NCI-H226 (cell line): ENCODE results near the gene PPP2R5C.
"Not testable (repeated sequence)": the region's sequence is repeated elsewhere in the genome, so short reads cannot be mapped to it uniquely, and the experiment has no call there.

Experiments used
- DNase-seq: peaks from one replicate; pipeline ENCODE4 v3.0.0-alpha.2; 2015

Gene PPP2R5C

GRCh38 chr14:101761032-101761880 is at the start of gene PPP2R5C:
Gene PPP2R5C (plus strand): TSS chr14:101761709. CDS start chr14:101761894, 185 bp downstream.
- DNase-seq: peak; percentile 78

GRCh38 chr14:101711857-101712233 is 49.7 kb upstream of the PPP2R5C start:
- DNase-seq: not testable (repeated sequence)

DNA sequence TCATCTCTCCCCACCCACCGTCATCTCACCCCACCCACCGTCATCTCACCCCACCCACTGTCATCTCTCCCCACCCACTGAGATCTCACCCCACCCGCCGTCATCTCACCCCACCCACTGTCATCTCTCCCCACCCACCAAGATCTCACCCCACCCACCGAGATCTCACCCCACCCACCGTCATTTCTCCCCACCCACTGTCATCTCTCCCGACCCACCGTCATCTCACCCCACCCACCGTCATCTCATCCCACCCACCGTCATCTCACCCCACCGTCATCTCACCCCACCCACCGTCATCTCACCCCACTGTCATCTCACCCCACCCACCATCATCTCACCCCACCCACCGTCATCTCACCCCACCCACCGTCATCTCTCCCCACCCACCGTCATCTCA is 49.2 kb upstream of the PPP2R5C start:
- not testable (repeated sequence) for DNase-seq

DNA sequence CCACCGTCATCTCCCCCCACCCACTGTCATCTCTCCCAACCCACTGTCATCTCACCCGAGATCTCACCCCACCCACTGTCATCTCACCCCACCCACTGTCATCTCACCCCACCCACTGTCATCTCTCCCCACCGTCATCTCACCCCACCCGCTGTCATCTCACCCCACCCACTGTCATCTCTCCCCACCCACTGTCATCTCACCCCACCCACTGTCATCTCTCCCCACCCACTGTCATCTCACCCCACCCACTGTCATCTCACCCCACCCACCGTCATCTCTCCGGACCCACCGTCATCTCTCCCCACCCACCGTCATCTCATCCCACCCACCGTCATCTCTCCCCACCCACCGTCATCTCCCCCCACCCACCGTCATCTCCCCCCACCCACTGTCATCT is 48.4 kb upstream of the PPP2R5C start:
- not testable (repeated sequence) for DNase-seq

DNA sequence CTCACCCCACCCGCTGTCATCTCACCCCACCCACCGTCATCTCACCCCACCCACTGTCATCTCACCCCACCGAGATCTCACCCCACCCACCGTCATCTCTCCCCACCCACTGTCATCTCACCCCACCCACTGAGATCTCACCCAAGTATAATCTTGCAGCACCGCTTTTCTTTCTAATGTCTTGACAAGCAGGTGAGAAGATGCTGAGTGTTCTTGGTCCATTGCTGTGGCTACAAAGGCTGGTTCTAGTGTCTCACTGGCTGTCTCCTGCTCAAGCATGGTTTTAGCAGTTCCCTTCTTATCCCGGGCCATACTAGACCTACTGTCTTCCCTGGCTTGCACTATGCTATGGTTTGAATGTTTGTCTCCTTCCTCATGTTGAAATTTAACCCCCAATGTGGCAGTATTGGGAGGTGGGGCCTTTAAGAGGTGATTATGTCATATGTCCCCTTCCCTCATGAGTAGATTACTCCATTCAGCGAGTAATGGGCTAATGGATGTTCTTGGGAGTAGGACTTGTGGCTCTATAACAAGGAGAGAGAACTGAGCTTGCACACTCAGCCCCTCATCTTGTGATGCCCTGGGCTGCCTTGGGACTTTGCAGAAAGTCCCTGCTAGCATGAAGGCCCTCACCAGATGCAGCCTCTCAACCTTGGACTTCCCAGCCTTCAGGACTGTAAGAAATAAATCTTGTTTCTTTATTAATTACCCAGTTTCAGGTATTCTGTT is 47.7 kb upstream of the PPP2R5C start:
- DNase-seq: no peak

GRCh38 chr14:101714394-101714793 is 47.1 kb upstream of the PPP2R5C start:
- no peak for DNase-seq

GRCh38 chr14:101715210-101716076 is 46.1 kb upstream of the PPP2R5C start:
- no peak for DNase-seq

DNA sequence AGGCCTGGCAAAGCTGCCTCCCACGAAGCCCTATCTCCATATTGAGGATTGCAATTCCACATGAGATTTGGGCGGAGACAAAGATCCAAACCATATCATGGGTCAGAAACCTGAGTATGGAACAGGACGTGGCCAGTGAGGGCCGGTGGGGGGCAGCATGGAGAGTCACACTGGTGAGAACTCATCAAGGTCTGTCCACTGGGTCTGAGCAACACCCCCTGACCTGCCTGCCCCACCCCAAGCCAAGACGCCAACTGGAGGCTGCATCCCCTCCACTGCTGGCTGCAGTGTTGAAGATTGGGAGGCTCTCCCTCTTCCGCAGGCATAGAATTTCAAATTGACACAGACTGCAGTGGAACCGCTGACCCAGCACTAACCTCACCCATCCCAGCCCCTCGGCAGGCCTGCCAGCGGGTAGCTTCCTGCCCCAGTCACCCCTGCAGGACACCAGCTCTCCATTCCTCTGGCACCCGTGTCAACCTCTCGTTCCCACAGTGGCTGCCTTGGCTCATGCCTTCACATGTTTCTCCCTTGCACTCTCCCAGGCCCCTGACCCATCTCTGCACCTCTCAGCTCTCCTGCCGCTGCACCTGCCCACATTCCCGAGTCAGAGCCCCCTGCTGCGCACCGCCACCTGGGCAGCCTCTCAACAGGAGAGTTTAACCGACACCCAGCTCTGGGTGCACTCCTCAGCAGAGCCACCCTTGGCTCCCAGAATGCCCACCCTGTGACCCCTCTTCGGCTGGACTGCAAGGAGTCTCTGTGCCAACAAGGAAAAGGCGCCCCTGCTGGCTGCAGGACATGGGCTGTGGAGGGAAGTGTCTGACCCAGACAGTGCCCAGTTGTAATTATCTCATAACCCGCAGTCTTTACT is 45.2 kb upstream of the PPP2R5C start:
- no peak for DNase-seq

GRCh38 chr14:101716956-101717662 is 44.4 kb upstream of the PPP2R5C start:
- DNase-seq: no peak

- DNase-seq: peak; percentile 12
Observed at GRCh38 chr14:101717663-101718490, 43.6 kb upstream of the PPP2R5C start.

DNA sequence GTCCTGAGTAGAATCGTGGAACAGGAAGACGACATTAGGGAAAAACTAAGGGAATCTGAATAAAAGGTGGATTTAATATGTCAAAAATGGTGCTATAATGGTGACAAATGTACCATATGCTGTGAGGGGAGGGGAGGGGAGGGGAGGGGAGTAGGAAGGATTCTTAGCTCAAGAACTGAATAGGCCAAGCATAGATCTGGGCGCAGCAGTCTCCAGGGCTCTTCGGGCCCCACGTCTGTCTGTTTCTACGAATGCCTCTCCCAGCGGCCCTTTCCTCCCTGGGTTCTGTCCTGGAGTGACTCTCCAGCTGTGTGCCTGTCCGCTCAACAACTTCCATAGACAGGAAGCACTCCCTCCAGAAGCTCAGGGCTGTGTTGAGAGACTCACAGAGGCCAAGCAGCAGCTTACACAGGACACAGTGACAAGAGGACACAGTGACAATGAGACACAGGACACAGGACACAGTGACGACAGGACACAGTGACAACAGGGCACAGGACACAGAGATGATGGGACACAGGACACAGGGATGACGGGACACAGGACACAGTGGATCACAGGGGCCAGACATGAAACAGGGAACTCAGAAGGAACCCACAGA is 42.4 kb upstream of the PPP2R5C start:
- no peak for DNase-seq

DNA sequence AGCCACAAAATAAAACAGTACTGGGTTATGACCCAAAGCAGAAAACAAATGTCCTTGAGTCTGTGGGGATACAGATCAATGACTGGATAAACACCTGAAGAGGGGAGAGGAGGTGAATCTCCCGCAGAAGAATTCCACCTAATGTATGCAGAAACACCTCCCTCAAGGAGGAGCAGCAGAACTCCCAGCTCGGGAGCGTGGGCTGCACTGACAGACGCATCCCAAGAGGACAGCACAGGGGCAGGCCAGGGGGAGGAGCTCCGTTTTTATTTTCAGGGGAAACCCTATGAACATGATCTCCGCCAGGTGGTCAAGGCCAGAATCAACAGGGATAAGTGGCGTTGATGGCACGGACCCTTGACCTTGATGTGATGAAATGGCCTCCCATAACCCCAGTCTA is 41.8 kb upstream of the PPP2R5C start:
- DNase-seq: no peak

DNA sequence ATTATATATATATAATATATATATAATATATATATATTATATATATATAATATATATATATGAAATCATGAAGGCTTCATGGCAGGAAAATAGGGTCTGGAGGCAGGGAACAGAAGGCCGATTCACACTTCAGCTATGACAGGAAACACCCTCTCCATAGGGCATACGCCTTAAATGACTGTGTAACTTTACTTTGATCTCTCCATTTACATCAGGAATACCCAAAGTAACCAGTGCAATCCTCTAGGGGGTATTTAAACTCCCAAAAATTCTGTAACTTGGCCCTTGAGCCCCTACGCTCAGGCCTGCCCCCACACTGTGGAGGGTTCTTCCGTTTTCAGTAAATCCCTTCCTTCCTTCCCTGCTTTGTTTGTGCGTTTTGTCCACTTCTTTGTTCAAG is 40.4 kb upstream of the PPP2R5C start:
- DNase-seq: no peak

- no peak for DNase-seq
Observed at GRCh38 chr14:101721951-101722661, 39.4 kb upstream of the PPP2R5C start.

DNA sequence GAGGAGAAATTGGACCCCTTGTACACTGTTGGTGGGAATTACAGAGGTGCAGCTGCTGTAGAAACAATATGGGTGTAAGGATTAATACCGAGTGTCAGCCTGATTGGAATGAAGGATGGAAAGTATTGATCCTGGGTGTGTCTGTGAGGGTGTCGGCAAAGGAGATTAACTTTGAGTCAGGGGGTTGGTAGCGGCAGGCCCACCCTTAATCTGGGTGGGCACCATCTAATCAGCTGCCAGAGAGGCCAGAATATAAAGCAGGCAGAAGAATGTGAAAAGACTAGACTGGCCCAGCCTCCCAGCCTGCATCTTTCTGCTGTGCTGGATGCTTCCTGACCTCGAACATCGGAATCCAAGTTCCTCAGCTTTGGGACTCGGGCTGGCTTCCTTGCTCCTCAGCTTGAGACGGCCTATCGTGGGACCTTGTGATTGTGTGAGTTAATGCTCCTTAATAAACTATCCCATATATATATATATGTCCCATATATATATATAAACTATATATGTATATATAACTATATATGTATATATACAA is 38.4 kb upstream of the PPP2R5C start:
- no peak for DNase-seq

GRCh38 chr14:101725652-101726051 is 35.9 kb upstream of the PPP2R5C start:
- DNase-seq: not testable (repeated sequence)

DNA sequence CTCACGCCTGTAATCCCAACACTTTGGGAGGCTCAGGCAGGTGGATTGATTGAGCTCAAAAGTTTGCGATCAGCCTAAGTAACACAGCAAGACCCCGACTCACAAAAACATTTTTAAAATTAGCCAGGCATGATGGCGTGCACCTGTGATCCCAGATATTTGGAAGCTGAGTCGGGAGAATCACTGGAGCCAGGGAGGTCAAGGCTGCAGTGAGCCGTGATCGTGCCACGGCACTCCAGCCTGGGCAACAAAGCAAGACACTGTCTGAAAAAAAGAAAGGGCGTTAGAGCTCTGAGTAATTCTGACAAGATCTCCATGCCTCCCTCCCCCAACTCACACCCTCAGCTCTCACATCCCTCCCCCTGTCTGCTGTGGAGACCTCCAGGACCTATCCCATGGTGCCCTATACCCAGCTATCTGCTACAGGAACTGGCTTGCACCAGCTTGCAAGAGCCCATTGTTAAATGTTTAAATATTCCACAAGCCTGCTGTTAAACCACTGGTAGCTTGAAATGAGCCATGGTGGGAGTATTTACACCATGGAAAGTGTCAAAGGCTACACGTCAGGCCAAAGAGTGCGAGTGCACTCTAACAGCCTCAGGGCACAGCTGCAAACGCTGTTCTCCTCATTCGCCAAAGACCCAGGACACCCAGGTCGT is 35.1 kb upstream of the PPP2R5C start:
- DNase-seq: no peak

GRCh38 chr14:101726954-101727302 is 34.6 kb upstream of the PPP2R5C start:
- no peak for DNase-seq
